CD4-positive, CD25-positive, alpha-beta regulatory T cell (primary cell): ENCODE data around the gene ID4. TPM values are rescaled to one million over a fixed set of nuclear protein-coding genes. Genes with fewer than 3 reads are reported as not detected.

ENCODE experiments used
- ATAC-seq, 2 donors: fragments of 150-1000 bp; cut with Tn5 transposase; one replicate each; pipeline ENCODE4 v1.10.0; 2021; ENCODE audit warnings: low read depth in 2 of 2, moderate number of reproducible peaks in 2 of 2, moderate library complexity in 1 of 2
- DNase-seq, 3 donors: peaks; one replicate each; pipeline versions ENCODE4 v3.0.0 to v3.0.0-alpha.2; 2012 to 2022; ENCODE audit warnings: mixed read lengths in 1 of 3
- H3K27ac ChIP-seq: one replicate; pipeline ENCODE4 v1.7.0; 2013; ENCODE audit warnings: mild to moderate bottlenecking, low read length; ENCODE audit not compliant: insufficient read depth, poor library complexity, severe bottlenecking
- H3K27me3 ChIP-seq: one replicate; pipeline ENCODE4 v1.7.0; 2013; ENCODE audit warnings: low read length; ENCODE audit not compliant: control insufficient read depth, insufficient read depth
- H3K36me3 ChIP-seq: one replicate; pipeline ENCODE4 v1.7.0; 2013; ENCODE audit warnings: mild to moderate bottlenecking, low read length, moderate library complexity; ENCODE audit not compliant: control insufficient read depth, insufficient read depth
- H3K4me1 ChIP-seq: 2 replicates; pipeline ENCODE4 v1.7.0; 2013; ENCODE audit warnings: mild to moderate bottlenecking, low read length; ENCODE audit not compliant: insufficient read depth, control insufficient read depth, poor library complexity, severe bottlenecking
- H3K4me3 ChIP-seq: one replicate; pipeline ENCODE4 v1.7.0; 2013; ENCODE audit warnings: low read depth, mild to moderate bottlenecking, low read length, moderate library complexity
- H3K9me3 ChIP-seq, 2 experiments: 1 replicate in 1 of 2; 2 replicates in 1 of 2; pipeline ENCODE4 v1.7.0; 2013; ENCODE audit warnings: low read length in 2 of 2, mild to moderate bottlenecking in 1 of 2, moderate library complexity in 1 of 2; ENCODE audit not compliant: control insufficient read depth in 2 of 2
- H3K27ac Mint-ChIP-seq, 3 donors: one replicate each; pipeline ENCODE4 v1.8.0; 2020 to 2022; ENCODE audit warnings: mild to moderate bottlenecking in 3 of 3, mixed read lengths in 3 of 3, moderate library complexity in 2 of 3
- H3K27me3 Mint-ChIP-seq: one replicate; pipeline ENCODE4 v1.8.0; 2022; ENCODE audit warnings: mild to moderate bottlenecking, mixed read lengths
- H3K36me3 Mint-ChIP-seq: one replicate; pipeline ENCODE4 v1.8.0; 2020; ENCODE audit warnings: mixed read lengths
- H3K4me1 Mint-ChIP-seq, 4 donors: one replicate each; pipeline ENCODE4 v1.8.0; 2020 to 2022; ENCODE audit warnings: mixed read lengths in 4 of 4, mild to moderate bottlenecking in 1 of 4
- H3K4me3 Mint-ChIP-seq, 4 donors: one replicate each; pipeline ENCODE4 v1.8.0; 2020 to 2022; ENCODE audit warnings: mild to moderate bottlenecking in 4 of 4, mixed read lengths in 4 of 4, moderate library complexity in 3 of 4
- H3K9me3 Mint-ChIP-seq, 7 donors: one replicate each; pipeline ENCODE4 v1.8.0; 2020 to 2022; ENCODE audit warnings: mixed read lengths in 7 of 7, mild to moderate bottlenecking in 3 of 7, moderate library complexity in 2 of 7
- polyA plus RNA-seq, 4 donors: library from polyadenylated mRNA; unstranded; fragments of 300-500 nt; fragmentation: Illumina TruSeq; gene quantifications; one replicate each; pipeline ENCODE4 v1.2.3, GENCODE V29; 2021
- total RNA-seq: library from RNA; stranded (reverse); gene quantifications from one replicate; pipeline ENCODE4 v1.2.3, GENCODE V29; 2022

ID4 gene
- total and polyA plus RNA-seq, 5 donors from 2014 or later = not detected

- no peaks in the 10 kb centered on the region for H3K36me3 ChIP-seq
- DNase-seq = no peak
- Mint-ChIP-seq H3K27ac (no peak overlapping the region), H3K36me3 (no peaks in the 10 kb centered on the region), H3K4me3 (no peak overlapping the region), H3K27me3 (no peaks in the 10 kb centered on the region), H3K4me1 (no peaks in the 10 kb centered on the region), H3K9me3 (peaks cover 0 to 5% (median 2%) of the 10 kb centered on the region in 7 donors)
- no peaks in the 10 kb centered on the region for H3K9me3 ChIP-seq
- no peaks in the 10 kb centered on the region for H3K27me3 ChIP-seq
- ATAC-seq = no peak
- no peak overlapping the region for H3K27ac ChIP-seq
- no peaks in the 10 kb centered on the region for H3K4me1 ChIP-seq
- H3K4me3 ChIP-seq = no peak overlapping the region
Observed at GRCh38 chr6:19891451-19891850, 54.3 kb downstream of the ID4 start.
